ENCODE results near the gene MYO1B.

Gene MYO1B

DNA sequence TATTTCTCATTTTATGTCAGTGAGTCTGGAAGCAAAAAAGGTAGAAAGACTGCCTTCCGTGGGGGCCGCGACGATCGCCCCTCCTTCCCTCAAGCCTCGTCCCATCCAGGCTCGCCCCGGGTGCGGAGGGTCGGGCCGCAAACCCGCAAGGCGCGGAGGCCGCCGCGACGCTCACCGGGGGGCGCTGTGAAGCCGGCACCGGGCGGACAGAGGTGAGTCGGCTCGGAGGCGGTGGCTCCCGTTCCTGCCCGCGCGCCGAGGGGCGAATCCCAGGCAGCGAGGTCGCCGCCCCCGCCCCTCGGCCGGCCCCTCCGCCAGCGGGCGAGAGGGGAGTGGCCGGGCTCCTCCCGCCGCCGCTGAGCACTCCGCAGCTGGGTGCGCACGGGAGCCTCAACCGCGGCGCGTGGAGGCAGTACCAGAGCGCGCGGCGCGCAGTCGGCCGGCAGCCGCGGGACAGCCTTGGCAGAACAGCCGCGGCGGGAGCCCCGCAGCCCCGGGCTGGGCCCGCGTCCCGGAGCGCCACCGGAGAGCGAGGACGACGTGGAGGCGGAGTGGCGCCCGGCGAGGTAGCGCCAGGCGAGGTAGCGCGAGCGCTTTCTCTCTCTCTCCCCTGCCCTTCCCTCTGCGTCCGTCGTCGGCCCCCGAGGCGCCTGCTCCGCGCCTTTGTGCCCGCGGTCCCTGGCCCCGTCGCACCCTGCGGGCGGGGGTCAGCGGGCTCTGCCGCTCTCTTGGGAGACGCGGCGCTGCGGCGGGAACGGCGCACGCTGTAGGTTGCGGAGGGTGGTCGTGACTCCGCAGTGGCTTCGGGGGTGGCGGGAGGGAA is at the start of gene MYO1B:
TSS of gene MYO1B (plus strand) at position 359 of the 823 bp plus-strand sequence. CDS start 31,492 bp downstream, outside the sequence.
- peak; percentile 59 for DNase-seq

DNA sequence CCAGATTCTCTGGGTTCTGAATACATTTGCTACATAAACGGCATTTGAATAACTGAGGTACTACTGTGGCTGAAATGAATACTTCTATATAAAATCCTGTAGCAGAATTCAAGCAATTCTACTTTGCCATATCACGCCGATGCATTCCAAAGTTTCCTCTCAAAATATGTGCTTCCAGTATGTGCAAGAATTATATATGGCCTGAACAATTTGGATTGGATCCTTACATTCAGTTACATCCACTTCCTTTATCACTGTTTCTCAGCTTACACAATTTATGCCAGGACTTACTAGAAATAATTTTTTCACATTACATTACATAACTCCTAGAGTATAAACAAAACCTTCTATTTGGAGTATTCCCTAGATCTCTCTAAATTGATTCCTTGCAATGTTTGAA is 48.1 kb upstream of the MYO1B start:
- no peak for DNase-seq

DNA sequence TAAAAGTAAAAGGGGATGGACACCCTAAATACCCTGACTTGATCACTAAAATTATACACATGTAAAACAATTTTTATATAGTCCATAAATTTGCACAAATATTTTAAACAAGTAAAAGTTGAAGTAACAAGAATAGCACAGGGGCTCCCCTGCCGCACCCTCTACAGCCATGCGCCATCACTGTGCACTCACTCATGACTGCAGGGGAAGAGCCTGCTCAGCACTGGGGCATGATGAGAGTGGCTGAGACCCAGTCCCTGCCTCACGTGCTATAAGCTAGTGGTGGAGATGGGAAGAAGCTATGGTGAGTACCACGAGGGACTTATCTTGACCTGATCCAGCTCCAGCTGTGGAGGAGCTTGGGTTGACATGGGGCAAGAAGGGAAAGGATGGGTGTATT is 46.9 kb upstream of the MYO1B start:
- DNase-seq = no peak

DNA sequence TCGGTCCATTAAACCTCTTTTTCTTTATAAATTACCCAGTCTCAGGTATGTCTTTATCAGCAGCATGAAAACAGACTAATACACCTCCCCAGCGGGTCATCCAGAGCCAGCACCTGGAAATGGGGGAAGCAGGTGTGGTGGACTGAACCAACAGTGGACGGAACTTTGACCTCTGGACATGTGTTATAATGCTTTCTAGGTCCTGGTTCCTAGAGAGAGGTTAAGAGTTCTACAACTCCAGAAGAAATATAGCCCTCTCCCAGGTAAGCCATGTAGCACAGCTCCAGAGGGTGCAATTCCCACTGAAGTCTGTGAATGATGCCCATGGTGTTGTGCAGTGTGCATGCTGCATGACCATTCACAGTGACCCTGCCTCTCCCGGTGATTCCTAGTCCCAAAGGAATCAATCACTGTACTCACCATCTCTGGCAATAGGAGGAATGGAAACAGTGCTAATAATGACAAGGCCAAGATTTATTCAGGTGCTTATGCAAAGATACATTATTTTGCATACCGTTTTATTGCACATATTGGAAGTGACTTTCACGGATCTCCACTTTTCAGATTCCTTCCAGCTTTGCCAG is 45.2 kb upstream of the MYO1B start:
- DNase-seq = no peak

DNA sequence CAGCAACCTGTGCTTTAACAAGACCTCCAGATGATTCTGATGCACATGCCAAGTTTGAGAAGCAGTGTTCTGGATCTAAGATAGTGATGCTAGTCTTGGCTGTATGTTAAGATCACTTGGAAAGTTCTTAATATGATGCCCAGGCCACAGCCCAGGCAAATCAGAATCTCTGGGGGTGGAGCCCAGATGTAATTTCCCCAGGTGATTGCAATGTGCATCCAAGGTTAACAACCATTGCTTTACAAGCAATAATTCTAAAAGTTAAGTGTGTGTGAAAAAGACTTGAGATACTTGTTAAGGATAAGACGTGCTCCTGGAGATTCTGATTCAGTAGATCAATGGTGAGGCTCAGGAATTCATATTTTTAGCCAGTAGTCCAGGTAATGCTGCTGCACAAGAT is 44.3 kb upstream of the MYO1B start:
- DNase-seq = no peak

DNA sequence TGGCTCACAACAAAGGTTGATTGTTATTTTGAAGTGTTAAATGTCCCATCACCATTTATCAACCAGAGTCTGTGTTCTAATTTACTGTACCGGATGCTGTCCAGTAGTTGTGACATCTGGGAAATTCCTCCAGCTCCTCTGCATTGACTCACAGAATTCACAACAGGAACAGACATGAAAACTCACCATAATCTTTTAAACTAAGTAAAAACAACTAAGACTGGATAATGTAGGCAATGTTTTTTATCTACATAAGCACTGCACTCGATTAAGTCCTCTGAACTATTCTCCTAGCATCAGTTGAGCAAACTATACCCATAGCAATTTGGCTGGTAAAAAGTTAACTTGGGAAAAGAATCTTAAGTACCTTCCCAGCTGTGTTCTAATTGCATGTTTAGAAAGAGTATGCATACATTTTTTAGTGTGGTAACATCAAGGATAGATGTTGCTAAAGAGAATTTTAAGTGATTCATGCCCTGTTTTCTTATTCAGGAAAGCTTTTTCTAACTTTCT is 42.9 kb upstream of the MYO1B start:
- no peak for DNase-seq

DNA sequence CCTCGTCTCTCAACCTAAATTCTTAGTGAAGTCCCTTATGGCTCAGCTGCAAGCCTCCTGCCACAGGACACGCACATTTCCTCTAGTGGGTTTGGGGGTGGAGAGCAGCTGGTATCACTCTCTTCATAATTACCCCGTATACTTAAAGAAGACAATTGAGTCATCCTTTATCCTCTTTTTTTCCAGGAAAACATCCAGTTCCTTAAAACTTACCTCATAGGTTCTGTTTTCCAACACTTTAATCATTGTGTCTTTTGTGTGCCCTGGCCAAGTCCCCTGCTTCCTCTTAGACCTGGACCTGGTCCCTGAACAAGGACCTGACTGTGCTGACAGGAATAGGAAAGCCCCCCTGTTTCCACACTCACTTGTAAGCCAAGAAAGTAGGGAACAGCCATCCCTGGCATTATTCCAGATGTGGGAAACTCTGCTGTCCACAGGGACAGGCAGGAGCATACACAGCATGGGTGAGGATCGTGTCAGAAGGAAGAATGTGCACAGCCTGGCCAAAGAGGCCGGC is 42.3 kb upstream of the MYO1B start:
- DNase-seq = no peak

DNA sequence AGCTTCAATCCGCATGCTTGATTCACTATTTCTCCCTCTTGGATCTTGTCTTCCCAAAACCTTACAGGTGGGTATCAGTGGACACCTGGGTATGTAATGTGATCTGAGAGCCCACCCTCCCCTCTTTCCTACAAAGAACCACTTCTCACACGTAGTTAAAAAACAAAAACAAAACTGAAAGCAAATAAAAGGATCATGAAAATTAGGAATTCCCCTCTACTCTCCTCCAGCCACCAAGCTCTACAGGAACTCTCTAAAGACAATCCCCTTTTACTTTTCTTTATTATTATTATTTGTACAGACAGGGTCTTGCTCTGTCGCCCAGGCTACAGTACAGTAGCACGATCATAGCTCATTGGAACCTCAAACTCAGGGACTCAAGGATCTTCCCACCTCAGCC is 40.8 kb upstream of the MYO1B start:
- DNase-seq = no peak

DNA sequence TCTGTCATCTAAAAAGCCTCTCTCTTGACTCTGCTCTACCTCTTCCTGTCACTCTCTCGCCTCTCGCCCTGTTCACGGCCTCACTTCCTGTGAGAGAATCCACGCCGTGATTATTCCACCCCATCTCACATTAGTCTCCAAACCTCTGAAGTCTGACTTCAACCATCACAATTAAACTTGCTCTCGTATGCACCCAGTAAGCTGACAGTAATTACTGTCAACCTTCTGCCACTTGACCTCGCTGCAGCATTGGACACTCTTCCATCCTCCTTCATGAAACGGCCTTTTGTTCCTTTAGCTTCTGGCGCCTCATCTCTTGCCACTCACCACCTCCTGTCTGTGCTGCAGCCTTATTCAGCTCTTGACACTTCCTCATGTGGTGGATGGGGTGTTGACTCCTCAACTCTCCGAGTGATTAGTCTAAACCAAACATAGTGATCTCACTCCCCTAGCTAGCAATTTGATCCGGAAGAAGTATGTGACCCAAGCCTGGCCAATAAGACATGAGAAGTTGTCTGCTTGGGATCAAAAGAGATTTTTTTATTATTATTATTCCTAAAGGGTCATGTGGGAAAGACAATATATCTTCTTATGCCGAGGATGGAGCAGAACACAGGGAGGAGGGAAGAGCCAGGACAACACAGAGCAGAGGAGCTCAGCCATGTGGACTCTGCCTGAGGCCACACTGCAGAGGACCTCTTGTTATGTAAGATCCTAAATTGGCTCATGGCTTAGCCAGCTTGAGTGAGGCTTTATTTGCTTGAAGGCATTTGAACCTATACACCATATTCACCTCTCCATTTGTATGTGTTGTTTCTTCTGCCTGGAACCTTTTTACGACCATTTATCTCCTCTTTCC is 38.4 kb upstream of the MYO1B start:
- DNase-seq = peak; percentile 38

DNA sequence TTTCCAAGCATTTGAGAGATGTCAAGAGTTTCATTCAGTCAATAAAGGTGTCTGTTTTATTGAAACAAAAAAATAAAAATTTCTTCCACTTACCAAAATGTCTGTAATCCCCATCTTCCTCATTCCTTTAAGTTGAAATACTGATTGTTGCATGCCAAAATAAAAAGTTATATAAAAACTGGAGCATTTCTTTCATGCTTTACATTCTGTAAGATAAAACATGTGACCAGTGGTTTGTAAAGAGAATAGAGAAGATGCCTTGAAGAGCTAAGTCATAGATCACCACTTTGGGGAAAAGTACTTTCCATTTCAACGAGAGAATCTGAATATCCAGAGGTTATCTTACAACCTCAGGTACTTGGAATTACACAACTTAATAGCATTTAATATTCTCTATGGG is 35.9 kb upstream of the MYO1B start:
- DNase-seq = no peak

DNA sequence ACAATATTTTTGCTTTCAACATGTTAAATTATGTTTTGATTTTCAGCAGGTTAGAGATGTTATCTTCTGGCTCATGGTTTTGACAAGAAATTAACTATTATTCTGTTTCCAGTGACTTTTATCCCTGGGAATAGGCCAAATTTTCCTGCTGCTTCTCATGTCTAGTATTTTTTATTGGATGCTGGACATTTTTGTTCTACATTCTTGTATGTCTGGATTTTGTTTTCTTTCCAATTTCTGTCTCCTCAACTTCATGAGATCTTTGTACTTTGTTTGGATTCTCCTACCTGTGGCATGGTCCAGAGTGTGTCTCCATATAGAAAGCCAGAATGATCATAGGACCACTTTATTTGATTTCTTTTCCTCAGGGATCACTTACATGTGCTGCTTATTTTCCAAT is 33.1 kb upstream of the MYO1B start:
- no peak for DNase-seq

DNA sequence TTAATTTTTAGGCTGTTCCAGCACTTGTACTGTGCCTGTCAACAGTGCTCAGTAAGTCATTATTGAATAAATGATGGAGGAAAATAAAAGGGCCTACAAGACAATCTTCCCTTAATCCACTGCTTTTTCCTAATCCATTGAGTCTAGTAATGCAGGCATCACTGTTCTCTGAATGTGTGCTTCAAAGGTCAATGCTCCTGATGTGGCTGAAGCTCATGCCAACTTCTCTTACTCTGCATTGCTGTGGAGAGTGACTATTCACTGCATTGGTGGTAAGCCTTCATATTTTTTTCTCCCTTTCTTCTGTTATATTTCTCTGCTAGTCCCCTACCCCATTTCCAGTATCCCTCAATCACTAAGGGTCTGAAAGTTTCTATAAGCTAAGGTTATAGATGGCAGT is 31.9 kb upstream of the MYO1B start:
- DNase-seq = no peak

DNA sequence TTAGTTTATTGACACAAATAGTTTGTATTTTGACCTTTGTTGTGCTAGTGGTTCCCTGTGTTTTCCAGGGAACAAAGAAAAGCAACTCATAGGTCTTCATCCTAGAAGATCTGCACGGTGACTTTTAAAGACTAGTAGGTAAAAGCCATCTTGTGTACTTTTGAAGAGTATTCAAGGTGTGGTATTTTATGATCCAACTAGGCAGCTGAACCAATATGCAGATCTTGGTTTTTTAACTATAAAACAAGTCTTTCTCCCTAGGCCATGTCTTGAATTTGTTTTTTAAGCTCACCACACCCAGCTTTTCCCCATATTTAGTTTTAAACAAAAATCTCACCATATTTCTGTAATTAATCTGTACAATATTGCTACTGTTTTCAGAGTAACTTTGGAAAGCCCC is 30.0 kb upstream of the MYO1B start:
- DNase-seq = no peak

DNA sequence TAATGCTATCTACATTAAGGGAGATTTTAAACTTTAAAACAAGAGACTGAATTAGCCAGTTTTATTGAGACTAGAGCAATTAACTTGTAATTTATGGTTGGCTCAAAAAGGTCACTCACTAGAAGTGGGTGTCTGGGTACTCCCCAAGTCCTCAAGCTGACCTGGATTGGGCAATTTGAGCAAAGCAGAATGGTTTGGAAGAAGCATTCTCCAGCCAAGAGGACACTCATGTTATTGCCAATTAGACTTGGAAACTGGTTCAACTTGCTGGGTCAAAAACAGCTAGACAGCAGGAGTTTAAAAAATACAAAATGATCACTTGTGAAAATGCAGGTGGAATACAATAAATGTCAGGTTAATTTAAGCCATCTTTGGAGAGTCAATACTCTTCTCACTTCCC is 29.5 kb upstream of the MYO1B start:
- DNase-seq = no peak

DNA sequence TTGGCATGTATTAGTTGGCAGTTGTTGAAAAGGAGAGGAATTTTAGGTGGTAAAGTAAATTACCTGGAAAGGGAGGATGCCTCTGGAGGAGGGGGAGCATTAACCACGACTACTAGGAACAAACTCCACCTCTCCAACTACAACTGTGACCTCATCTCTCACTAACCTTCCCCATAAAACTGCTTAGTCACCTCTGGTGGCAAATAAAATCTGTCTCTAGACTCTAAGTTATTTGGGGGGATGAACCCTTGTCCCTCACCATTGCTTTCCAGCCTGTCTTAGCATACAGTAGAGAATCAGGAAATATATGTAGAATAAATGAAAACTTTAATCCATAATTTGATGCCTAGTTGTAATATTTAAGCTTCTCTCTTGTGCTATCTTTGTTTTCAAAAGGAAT is 27.6 kb upstream of the MYO1B start:
- no peak for DNase-seq

DNA sequence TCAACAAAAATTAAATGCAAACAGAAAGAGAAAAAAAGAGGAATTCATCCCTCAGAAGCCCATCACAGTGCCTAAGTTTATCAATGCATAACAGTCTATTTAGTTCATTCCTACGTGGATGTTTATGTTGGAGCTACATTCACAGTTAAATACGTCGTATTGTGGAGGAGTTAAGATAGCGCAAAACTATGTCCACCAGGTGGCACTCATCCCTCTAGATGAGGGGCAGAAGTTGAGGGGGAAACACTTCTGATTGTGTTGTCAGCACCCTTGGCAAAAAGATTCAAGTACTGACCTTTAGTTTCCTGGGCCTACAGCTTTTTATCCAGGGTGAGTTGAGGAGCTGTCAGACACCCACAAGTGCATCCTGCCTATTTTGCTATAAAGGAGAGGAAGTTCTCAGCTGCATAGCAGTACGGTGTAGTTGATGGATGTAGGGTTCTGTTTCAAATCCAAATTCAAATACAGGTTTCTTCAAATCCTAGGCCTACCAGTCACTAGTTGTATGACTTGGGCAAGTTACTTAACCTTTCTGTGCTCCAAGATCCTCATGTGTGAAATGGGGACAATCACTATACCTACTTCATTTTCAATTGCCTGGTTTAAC is 26.8 kb upstream of the MYO1B start:
- DNase-seq = peak; percentile 30

DNA sequence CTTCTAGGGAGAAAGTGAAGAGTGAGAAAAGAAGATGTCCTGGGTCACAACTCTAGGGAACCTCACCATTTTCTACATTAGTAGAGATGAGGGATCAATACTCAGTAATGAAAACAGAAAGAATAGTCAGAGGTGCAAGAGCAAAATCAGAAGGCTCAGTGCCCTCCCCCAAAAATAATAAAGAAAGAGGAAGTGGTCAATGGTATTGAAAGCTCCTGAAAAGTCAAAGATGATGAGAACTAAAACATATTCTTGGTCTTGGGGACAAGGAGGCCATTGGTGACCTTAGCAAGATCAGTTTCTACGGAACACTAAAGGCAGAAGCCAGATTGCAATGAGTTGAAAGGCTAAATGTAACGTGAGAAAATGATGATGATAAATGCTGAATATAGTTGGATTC is 24.5 kb upstream of the MYO1B start:
- DNase-seq = no peak

DNA sequence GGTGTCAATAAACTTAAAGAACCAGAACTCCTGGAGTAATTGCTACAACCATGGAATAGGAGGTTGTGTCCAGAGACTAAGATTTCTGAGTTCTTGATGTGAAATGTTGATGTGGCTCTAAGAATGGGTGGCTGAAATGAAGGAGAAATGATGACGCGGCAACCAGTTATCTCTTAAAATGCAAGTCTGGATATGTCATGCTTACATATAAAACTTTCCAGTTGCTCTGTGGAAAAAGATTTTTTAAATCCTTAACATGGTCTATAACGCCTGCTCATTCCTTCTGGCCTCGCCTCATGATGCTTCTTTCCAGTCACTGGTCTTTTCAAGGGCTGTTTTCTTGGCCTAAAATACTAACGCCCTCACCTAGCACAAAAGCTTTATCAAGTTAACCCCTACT is 23.5 kb upstream of the MYO1B start:
- no peak for DNase-seq

DNA sequence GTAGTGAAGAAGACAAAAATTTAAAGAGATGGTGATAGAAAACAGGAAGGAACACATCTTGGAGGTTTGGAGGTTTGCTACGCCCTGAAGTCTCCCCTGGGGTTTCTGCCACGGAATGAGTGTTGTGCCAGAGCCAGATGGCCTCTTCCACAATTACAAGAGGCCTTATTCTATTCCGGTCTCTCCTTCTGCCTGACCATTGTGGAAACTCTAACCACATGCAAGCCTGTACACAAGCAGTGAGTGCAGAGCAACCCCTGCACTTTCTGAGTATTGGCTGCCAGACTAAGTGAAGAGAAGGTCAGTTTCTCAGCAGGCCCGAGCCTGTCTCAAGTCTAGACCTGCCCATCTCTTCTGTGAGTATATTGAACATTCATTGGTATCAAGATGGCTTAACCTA is 22.7 kb upstream of the MYO1B start:
- no peak for DNase-seq

DNA sequence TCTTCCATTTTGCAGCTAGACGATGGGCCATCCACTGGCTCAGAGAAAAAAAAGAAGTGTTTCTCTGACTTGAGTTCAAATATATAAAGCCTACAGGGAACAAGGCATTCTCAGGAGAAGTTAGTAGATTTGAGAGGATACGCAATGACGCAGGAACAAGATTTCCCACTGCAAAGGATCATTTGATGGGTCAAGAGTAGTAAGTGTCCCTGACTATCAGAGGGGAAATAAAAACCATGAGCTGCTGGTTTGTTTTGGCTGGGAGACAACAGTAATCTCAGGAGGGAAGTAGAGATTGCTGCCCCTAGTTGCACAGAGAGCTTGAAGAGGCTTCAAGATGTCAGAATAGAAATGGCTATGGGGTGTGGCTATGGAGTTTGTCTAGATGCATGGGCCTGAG is 22.3 kb upstream of the MYO1B start:
- no peak for DNase-seq

DNA sequence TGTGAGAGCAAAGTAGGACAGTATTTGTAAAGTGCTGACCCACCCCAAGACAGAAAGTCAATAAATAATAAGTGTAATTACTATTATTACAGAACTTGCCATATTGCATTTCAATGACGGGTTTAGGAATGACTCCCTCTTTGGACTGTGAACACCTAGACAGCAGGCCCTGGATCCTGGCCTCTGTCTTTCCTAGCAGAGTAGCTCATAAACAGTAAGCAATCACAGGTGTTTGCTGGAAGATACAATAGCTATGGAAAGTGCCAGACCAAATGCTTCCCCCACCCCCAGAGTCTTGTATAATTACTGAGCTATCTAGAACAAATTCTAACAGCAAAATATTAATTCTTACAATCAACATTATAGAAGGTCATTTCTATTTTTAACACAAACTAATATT is 20.1 kb upstream of the MYO1B start:
- no peak for DNase-seq

DNA sequence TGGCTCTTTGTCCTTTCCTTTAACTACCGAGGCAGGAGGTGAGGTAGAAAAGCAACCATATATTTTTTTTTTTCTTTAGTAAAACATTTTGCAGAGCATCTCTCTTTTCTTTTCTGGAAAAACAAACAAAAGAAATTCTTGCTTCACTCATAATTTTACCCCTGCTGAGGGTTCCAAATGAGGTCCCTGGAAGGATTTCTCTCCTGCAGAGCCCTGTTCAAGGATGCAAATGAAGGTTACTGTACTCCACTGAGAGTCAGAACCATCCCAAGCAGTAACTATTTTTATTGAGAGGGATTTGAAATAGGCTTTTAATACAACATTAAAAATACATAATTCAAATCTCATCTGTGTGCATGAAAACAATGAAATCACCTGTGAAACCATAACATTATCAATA is 19.5 kb upstream of the MYO1B start:
- no peak for DNase-seq

DNA sequence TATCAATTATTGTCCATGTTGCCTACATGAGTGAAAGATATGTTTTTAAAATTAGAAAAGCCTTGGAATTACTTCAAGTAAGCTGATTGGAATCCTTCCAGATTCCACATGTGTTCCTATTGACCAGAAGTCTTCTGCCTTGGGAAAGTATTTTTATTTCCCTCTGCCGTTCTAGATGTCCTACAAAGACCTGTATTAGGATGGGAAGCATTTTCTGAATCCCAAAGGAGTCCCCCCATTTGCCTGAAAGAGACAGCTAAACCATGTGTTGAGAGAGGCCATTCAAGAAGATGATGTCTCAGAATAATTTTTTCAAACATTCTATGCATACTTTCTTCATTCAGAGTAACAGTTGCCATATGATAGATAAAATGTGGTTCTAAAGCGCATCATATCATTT is 19.0 kb upstream of the MYO1B start:
- DNase-seq = no peak
